G401 (cell line): ENCODE results near the gene FPR1. TPM values are rescaled to one million over a fixed set of nuclear protein-coding genes. Genes with fewer than 3 reads are reported as not detected.
A peak's percentile ranks its signal among the peaks of the same experiment; 100 is the strongest.
"Not testable (repeated sequence)": the region's sequence is repeated elsewhere in the genome, so short reads cannot be mapped to it uniquely, and the experiment has no call there.

Source experiments
- DNase-seq: peaks from one replicate; pipeline ENCODE4 v3.0.0-alpha.2; 2015; ENCODE audit warnings: low spot score
- in situ Hi-C: cut with HindIII; loops from 2 replicates; pipeline ENCODE4 v1.10.0; 2016; ENCODE audit warnings: low sequenced_read_pairs, mixed read lengths
- total RNA-seq: library from RNA; depleted of rRNA; stranded (reverse); fragments of >200 nt; shearing (Covaris generic); gene quantifications from 2 replicates; pipeline ENCODE4 v1.2.3, GENCODE V29; 2014

FPR1 gene
- total RNA-seq, 1 experiment from 2014 or later: not detected

GRCh38 chr19:51781999-51782398 is 30.3 kb upstream of the FPR1 start:
- no peak for DNase-seq
- in situ Hi-C loops: no loop called here

- no peak for DNase-seq
- in situ Hi-C loops: no loop called here
Observed at GRCh38 chr19:51780270-51780669, 28.6 kb upstream of the FPR1 start.

GRCh38 chr19:51779703-51780102 is 28.0 kb upstream of the FPR1 start:
- DNase-seq: no peak
- in situ Hi-C loops: no loop called here

- in situ Hi-C loops: no loop called here
- no peak for DNase-seq
Observed at GRCh38 chr19:51779181-51779580, 27.5 kb upstream of the FPR1 start.

GRCh38 chr19:51777570-51778462 is 26.1 kb upstream of the FPR1 start:
- in situ Hi-C loops: no loop called here
- peak; percentile 89 for DNase-seq

GRCh38 chr19:51776561-51776960 is 24.9 kb upstream of the FPR1 start:
- in situ Hi-C loops, DNase-seq: not testable (repeated sequence)

- in situ Hi-C loops: no loop called here
- no peak for DNase-seq
Observed at GRCh38 chr19:51772977-51773376, 21.3 kb upstream of the FPR1 start.

- DNase-seq: no peak
- in situ Hi-C loops: no loop called here
Observed at GRCh38 chr19:51771376-51772130, 19.9 kb upstream of the FPR1 start.

GRCh38 chr19:51766461-51766860 is 14.8 kb upstream of the FPR1 start:
- no peak for DNase-seq
- in situ Hi-C loops: no loop called here

GRCh38 chr19:51765086-51765485 is 13.4 kb upstream of the FPR1 start:
- DNase-seq: no peak
- in situ Hi-C loops: no loop called here

- in situ Hi-C loops: no loop called here
- DNase-seq: no peak
Observed at GRCh38 chr19:51761696-51762095, 10.0 kb upstream of the FPR1 start.

GRCh38 chr19:51760697-51761356 is 9.1 kb upstream of the FPR1 start, which contains the start of gene FPR2:
TSS of gene FPR2 (plus strand) at chr19:51761180. CDS start at chr19:51768659, 7,479 bp downstream.
- no peak for DNase-seq
- in situ Hi-C loops: no loop called here

- in situ Hi-C loops: no loop called here
Observed at GRCh38 chr19:51755571-51755970, 3.9 kb upstream of the FPR1 start.

GRCh38 chr19:51754770-51755169 is 3.1 kb upstream of the FPR1 start:
- no peak for DNase-seq
- in situ Hi-C loops: no loop called here

More at GRCh38 chr19:51755571-51755970, 3.9 kb upstream of the FPR1 start:
- DNase-seq: no peak

GRCh38 chr19:51754109-51754508 is 2.4 kb upstream of the FPR1 start:
- in situ Hi-C loops: no loop called here

GRCh38 chr19:51750400-51751094 is 1.1 kb downstream of the FPR1 start:
- in situ Hi-C loops: no loop called here
- DNase-seq: no peak

More at GRCh38 chr19:51754109-51754508, 2.4 kb upstream of the FPR1 start:
- no peak for DNase-seq

- in situ Hi-C loops: no loop called here
- no peak for DNase-seq
Observed at GRCh38 chr19:51749979-51750378, 1.7 kb downstream of the FPR1 start.

- in situ Hi-C loops: no loop called here
- no peak for DNase-seq
Observed at GRCh38 chr19:51746731-51747130, 4.9 kb downstream of the FPR1 start.

- no peak for DNase-seq
- in situ Hi-C loops: no loop called here
Observed at GRCh38 chr19:51743405-51743804, 8.3 kb downstream of the FPR1 start.
